Sigmoid colon (tissue), 4 donors: Measurements from ENCODE around the gene GPR39.

Source experiments
- EP300 ChIP-seq, 4 donors: sonication (generic); formaldehyde crosslinking; IDR thresholded peaks; one replicate each; pipeline ENCODE4 v1.6.1; 2017; ENCODE audit warnings: antibody characterized with exemption in 4 of 4
- POLR2A ChIP-seq, 2 donors: fragments of 450-650 bp; IDR thresholded peaks; one replicate each; pipeline ENCODE4 v1.6.1; 2016; ENCODE audit warnings: antibody characterized with exemption in 2 of 2, mild to moderate bottlenecking in 2 of 2, moderate library complexity in 2 of 2
- POLR2AphosphoS5 ChIP-seq, 4 donors: sonication (generic); formaldehyde crosslinking; IDR thresholded peaks; one replicate each; pipeline ENCODE4 v1.6.1; 2017; ENCODE audit warnings: antibody characterized with exemption in 4 of 4
- TF ChIP-seq, protein P1 (sequence below), 4 experiments: fragments of 450-650 bp in 3 of 4; fragments of 200-600 bp in 1 of 4; IDR thresholded peaks; one replicate each; pipeline ENCODE4 v1.5.1; 2016 to 2019; ENCODE audit warnings: antibody characterized with exemption in 4 of 4, mild to moderate bottlenecking in 3 of 4, moderate library complexity in 2 of 4

DNA sequence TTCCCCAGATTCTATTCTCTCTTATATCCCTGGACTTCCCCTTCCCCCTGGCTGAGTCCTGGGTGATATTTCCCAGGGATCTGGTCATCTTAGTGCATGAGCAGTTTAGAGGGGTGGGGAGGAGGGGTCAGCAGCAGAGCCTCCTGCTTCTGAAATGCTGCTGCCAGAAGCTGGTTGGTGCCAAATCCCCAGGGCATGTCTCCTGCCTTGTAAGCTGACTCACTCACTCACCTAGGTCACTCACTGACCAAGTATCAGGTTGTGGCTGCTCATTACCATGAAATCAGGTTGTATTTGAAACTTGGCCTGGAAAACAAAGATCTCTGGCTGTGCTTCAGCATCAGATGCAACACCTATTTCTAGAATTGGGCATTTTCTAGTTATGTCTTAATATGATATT, 14.3 kb downstream of the GPR39 start:
- TF ChIP-seq, protein P1, sequence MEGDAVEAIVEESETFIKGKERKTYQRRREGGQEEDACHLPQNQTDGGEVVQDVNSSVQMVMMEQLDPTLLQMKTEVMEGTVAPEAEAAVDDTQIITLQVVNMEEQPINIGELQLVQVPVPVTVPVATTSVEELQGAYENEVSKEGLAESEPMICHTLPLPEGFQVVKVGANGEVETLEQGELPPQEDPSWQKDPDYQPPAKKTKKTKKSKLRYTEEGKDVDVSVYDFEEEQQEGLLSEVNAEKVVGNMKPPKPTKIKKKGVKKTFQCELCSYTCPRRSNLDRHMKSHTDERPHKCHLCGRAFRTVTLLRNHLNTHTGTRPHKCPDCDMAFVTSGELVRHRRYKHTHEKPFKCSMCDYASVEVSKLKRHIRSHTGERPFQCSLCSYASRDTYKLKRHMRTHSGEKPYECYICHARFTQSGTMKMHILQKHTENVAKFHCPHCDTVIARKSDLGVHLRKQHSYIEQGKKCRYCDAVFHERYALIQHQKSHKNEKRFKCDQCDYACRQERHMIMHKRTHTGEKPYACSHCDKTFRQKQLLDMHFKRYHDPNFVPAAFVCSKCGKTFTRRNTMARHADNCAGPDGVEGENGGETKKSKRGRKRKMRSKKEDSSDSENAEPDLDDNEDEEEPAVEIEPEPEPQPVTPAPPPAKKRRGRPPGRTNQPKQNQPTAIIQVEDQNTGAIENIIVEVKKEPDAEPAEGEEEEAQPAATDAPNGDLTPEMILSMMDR (IDR thresholded peaks at IDR 0.05) = no peak
- no peak for TF ChIP-seq POLR2A (IDR thresholded peaks at IDR 0.05)
- no peak for TF ChIP-seq EP300 (IDR thresholded peaks at IDR 0.05)
- TF ChIP-seq POLR2AphosphoS5 (IDR thresholded peaks at IDR 0.05) = no peak
